Stimulated activated CD4-positive, alpha-beta T cell treated with anti-CD3 and anti-CD28 coated beads, Interleukin-12 subunit alpha, Interleukin-12 subunit beta, amount 100 ng/mL, for 4 hours (primary cell): ENCODE results near the gene GALNT1.

Experiments
- DNase-seq: peaks from one replicate; pipeline ENCODE4 v3.0.0-alpha.2; 2020

GALNT1 gene

GRCh38 chr18:35680139-35680551 lies 98.6 kb downstream of the GALNT1 start:
- no peak for DNase-seq

GRCh38 chr18:35682281-35682867 lies 100.8 kb downstream of the GALNT1 start:
- DNase-seq, result no peak

DNA sequence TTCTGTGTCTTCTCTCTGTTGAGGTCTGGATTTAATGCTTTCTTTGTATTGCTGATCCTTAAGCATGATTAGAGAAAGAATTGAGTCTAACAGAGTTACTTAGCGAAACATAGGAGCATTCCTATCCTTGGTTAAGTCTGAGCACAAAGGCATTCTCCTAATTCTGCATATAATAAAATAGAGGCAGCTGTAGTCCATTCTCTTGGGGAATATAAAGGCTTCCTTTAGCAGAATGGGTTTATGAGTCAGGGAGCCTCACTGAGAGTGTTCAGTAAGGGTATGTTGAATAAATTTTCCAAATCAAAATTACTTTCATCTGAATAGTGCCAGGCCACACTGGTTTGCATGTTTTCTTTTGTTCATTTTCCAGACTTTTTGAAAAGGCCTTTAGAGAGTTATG lies 101.5 kb downstream of the GALNT1 start:
- DNase-seq, result no peak

DNA sequence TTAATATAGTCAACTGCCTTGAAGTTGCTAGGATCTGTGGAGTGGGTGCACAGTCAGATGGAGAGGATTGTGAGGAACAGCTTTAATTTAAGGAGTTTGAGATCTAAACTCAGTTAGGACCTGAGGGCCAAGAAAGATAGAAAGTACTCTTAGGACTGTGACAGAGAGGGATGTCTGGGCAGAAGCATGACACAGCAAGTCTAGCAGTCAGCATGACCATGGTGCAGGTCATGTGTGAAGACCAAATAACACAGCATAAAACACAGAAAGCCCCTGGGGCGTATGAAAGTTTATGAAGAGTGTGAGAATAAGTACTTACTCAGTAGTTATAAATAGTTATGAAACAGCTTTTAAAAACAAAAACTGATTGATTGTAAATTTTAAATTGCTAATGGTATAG lies 107.2 kb downstream of the GALNT1 start:
- DNase-seq, result no peak

GRCh38 chr18:35689728-35690127 lies 108.2 kb downstream of the GALNT1 start:
- DNase-seq, result no peak

- no peak for DNase-seq
Measured at GRCh38 chr18:35691625-35692024, 110.1 kb downstream of the GALNT1 start.

DNA sequence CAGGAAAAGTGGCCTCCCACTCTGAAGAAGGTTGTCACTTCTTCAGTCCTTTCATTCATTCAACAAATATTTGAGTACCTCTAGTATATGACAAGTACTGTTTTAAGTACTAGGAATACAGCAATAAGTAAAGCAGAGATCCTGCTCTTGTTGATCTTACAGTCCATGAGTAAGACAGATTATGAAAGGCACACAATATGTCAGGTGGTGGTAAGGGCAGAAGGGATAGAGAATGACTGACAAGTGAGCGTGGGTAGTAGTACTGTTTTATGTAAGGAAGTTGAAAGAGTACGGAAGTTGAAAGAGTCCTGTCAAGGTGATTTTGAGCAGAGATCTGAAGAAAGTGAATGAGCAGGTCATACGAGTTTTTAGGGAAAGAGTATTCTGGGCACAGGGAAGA lies 111.3 kb downstream of the GALNT1 start:
- DNase-seq, result no peak

DNA sequence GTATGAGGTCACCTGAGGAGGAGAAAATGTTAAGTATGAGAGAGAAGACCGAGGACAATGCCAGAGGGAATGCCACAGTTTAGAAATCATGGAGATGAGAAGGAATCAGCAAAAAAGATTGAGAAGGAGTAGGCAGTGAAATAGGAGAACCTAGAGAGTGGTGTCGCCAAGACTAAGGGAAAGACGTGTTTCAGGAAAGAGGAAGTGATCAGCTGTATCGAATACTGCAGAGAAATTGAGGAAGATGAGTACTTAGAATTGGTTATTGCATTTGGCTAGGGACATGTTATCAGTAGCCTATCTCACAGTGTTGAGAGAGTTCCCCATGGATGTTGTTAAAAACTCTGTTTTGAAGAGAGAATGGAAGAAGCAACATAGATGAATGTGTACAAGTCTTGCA lies 112.3 kb downstream of the GALNT1 start:
- no peak for DNase-seq

DNA sequence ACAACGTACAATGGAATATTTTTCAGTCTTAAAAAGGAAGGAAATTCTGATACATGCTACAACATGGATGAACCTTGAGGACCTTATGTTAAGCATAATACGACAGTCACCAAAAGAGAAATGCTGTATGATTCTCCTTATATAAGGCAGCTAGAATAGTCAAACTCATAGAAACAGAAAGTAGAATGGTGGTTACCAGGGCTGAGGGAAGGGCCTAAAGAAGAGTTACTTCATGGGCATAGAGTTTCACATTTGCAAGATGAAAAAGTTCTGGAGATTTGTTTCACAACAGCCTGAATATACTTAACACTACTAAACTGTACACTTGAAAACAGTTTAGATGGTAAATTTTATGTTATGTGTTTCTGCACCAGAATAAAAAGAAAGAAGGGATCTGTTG lies 113.3 kb downstream of the GALNT1 start:
- DNase-seq, result no peak

GRCh38 chr18:35695384-35695783 lies 113.8 kb downstream of the GALNT1 start:
- no peak for DNase-seq

GRCh38 chr18:35695803-35696202 lies 114.3 kb downstream of the GALNT1 start:
- no peak for DNase-seq

DNA sequence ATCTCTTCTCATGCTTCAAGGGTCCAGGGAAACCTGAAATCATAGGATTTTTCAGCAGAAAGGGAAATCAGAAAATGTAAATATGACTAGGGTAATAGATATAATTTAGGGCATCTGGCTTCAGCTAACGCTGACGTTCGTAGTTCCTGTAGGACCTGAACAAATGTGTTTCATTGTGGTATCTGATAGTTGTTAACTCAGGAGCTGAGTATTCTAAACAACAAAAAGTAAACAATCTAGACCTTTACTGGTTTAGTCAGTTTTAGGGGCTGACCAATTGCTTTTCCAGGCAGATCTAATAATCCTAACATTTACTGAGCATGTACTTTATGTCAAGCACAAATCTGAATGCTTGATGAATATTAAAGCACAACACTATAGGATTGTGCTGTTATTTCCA lies 114.8 kb downstream of the GALNT1 start:
- no peak for DNase-seq

- no peak for DNase-seq
Measured at GRCh38 chr18:35697869-35698268, 116.3 kb downstream of the GALNT1 start.

DNA sequence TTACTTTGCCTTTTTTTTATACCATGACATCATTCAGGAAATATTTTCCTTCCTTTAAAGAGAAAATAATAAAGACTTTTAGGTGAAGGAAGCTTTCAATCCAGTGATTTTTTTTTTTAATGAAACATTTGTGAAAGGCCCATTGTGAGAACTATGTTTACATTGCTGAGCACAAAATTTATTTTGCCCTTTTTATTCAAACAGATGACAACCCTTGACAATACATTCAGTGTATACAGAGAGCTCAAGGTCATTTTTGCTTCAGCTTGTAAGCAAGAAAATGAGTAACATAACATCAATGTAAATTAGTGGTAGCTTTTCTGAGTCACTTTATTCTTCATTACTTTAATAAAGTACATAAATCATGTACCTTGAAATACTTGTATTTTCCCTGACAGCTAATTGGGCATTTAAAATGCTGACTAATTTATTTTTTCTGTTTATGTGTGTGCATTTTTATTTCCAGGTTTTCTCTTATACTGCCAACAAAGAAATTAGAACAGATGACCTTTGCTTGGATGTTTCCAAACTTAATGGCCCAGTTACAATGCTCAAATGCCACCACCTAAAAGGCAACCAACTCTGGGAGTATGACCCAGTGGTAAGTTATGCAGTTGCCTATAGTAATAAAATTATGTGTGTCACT lies 121.6 kb downstream of the GALNT1 start:
- DNase-seq, result no peak

DNA sequence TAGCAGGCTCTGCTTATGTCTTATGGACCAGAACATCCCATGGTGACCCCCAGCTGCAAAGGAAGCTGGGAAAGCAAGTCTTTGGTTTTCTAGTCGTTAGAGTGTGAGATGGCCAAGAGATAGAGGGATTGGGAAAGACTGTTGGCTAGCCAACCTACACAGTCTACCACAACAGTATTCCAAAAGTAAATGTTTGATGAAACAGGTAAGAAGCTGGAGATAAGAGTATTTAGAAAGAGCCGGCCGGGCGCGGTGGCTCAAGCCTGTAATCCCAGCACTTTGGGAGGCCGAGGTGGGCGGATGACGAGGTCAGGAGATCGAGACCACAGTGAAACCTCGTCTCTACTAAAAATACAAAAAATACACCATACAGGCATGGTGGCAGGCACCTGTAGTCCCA lies 124.4 kb downstream of the GALNT1 start:
- no peak for DNase-seq

- DNase-seq, result no peak
Measured at GRCh38 chr18:35707247-35707646, 125.7 kb downstream of the GALNT1 start.

- DNase-seq, result no peak
Measured at GRCh38 chr18:35707674-35708073, 126.1 kb downstream of the GALNT1 start.

DNA sequence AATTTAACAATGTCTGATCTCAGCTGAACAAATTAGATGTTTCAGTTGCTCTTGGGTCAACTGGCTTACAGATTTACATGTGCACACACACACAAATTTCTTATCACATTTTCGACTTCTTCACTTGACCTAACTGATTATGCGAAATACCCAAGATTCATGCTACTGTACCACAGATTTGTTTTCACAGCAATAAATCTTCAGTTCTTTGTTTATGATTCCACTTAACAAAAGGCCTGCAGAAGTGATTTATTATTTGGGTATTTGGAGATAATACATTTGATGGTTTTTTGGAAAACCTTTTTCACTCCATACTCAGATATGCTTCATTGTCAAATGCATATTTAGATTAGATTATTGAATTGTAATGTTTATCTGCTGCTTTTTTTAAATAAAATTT lies 129.0 kb downstream of the GALNT1 start:
- no peak for DNase-seq

DNA sequence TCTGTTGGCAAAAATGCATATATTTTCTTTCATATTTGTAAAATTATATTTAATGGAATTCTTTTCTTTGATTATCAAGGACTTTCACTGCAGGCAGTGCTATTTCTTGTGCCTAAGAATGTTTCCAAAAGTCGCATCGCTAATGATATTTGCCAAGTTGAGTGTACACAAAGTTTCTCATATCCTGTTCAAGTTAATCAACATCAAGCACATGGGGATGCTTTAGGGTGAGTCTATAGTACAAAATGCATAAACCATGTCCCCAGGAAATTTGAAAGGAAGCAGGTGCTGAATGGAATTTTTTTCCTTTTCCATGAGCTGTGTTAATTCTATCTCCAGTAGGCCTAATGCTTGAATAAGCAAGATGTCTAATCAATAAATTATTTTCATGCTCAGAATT lies 129.7 kb downstream of the GALNT1 start:
- no peak for DNase-seq

DNA sequence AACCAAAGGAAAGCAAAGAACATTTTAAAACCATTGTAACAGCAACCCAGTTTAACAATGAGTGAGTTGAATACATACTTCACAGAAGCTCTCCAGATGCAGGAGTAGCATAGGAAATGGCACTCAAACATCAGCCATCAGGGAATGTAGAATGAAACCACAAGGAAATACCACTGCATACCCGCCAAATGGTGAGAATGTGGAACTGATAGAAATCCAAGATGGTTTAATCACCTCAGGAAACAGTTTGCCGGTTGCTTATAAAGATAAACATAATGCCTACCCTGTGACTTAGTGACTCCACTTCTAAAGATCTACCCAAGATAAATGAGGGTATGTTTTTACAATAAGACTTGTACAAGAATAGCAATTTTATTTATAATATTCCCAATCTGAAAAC lies 132.0 kb downstream of the GALNT1 start:
- no peak for DNase-seq

DNA sequence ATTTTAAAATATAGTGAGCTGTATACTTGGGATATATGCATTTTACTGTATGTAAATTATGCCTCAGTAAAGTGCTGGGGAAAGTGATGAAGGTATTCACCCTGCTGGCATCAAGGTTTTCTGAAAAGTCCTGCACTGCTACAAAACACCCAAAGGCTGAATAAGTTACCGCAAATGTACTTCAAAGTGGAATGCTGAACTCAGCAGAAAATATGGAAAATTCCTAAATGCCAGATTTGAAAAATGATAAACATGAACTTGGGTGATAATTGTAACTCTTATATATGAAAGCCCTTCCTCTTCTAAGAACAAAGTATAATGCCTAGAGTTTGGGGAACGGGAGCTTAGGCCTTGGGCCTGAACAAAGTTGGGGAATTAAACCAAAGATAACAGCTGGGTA lies 133.0 kb downstream of the GALNT1 start:
- DNase-seq, result no peak

- no peak for DNase-seq
Measured at GRCh38 chr18:35715139-35715538, 133.6 kb downstream of the GALNT1 start.

- no peak for DNase-seq
Measured at GRCh38 chr18:35716169-35716831, 134.8 kb downstream of the GALNT1 start.

- no peak for DNase-seq
Measured at GRCh38 chr18:35717182-35717581, 135.6 kb downstream of the GALNT1 start.
